Mesendoderm (in vitro differentiated cells): ENCODE results near the gene ITGB2.

Source experiments
- DNase-seq: peaks from one replicate; pipeline ENCODE4 v3.0.0; 2013
- H2AK5ac ChIP-seq: 2 replicates; pipeline ENCODE4 v1.6.1; 2013; ENCODE audit warnings: low read length, inconsistent platforms
- H2BK120ac ChIP-seq: 2 replicates; pipeline ENCODE4 v1.6.1; 2013; ENCODE audit warnings: low read depth, mild to moderate bottlenecking, low read length, moderate library complexity, mixed read lengths
- H2BK15ac ChIP-seq: replicated peaks from 2 replicates; pipeline ENCODE4 v1.6.1; 2013; ENCODE audit warnings: low read depth, mild to moderate bottlenecking, moderate library complexity
- H2BK5ac ChIP-seq: 2 replicates; pipeline ENCODE4 v1.6.1; 2013; ENCODE audit warnings: low read length, inconsistent platforms
- H3K18ac ChIP-seq: 2 replicates; pipeline ENCODE4 v1.6.1; 2013; ENCODE audit warnings: mild to moderate bottlenecking, low read length, mixed read lengths
- H3K23ac ChIP-seq: one replicate; pipeline ENCODE4 v1.6.1; 2013; ENCODE audit warnings: low read length
- H3K27ac ChIP-seq: 2 replicates; pipeline ENCODE4 v1.5.1; 2013; ENCODE audit warnings: low read depth, mild to moderate bottlenecking, inconsistent platforms, low read length, moderate library complexity
- H3K27me3 ChIP-seq: 2 replicates; pipeline ENCODE4 v1.6.1; 2013; ENCODE audit warnings: low read length, control low read depth, mild to moderate bottlenecking, inconsistent platforms; ENCODE audit not compliant: insufficient read depth, poor library complexity
- H3K36me3 ChIP-seq: 2 replicates; pipeline ENCODE4 v1.6.1; 2013; ENCODE audit warnings: low read length, inconsistent platforms; ENCODE audit not compliant: control insufficient read depth, insufficient read depth
- H3K4ac ChIP-seq: one replicate; pipeline ENCODE4 v1.6.1; 2013; ENCODE audit warnings: low read depth, mild to moderate bottlenecking, low read length, moderate library complexity
- H3K4me1 ChIP-seq: 2 replicates; pipeline ENCODE4 v1.6.1; 2013; ENCODE audit warnings: low read depth, low read length, inconsistent platforms; ENCODE audit not compliant: control insufficient read depth
- H3K4me2 ChIP-seq: 2 replicates; pipeline ENCODE4 v1.6.1; 2013; ENCODE audit warnings: low read length
- H3K4me3 ChIP-seq: 2 replicates; pipeline ENCODE4 v1.5.1; 2013; ENCODE audit warnings: mild to moderate bottlenecking, low read length
- H3K56ac ChIP-seq: one replicate; pipeline ENCODE4 v1.6.1; 2013; ENCODE audit warnings: low read length
- H3K79me1 ChIP-seq: 2 replicates; pipeline ENCODE4 v1.6.1; 2013; ENCODE audit warnings: low read length, inconsistent platforms
- H3K79me2 ChIP-seq: 2 replicates; pipeline ENCODE4 v1.6.1; 2013; ENCODE audit warnings: mild to moderate bottlenecking, low read length; ENCODE audit not compliant: control insufficient read depth, insufficient read depth
- H3K9ac ChIP-seq: 2 replicates; pipeline ENCODE4 v1.6.1; 2013; ENCODE audit warnings: low read length, inconsistent platforms
- H4K5ac ChIP-seq: one replicate; pipeline ENCODE4 v1.6.1; 2013; ENCODE audit warnings: low read length
- H4K8ac ChIP-seq: one replicate; pipeline ENCODE4 v1.6.1; 2013; ENCODE audit warnings: low read depth, mild to moderate bottlenecking, control low read depth, low read length, moderate library complexity
- WGBS: extraction: QIAGEN DNeasy Blood & Tissue Kit; methylation state at CpG from one replicate; pipeline ENCODE4 v1.1.7; 2013; ENCODE audit warnings: low lambda C conversion rate, missing lambda C conversion rate; ENCODE audit not compliant: insufficient coverage; ENCODE audit errors: extremely low coverage; 5-methylcytosine and 5-hydroxymethylcytosine counted together

ITGB2 gene

GRCh38 chr21:44874497-44875315 lies 46.0 kb downstream of the ITGB2 start:
- no peak overlapping the region for H2BK120ac ChIP-seq
- H3K4me3 ChIP-seq = peak overlapping the region; percentile 58
- H4K8ac ChIP-seq = no peak overlapping the region
- no peak overlapping the region for H4K5ac ChIP-seq
- no peak overlapping the region for H3K4ac ChIP-seq
- H3K36me3 ChIP-seq = no peaks in the 10 kb centered on the region
- H3K4me2 ChIP-seq = peak overlapping the region; percentile 89
- H3K79me2 ChIP-seq = peaks cover 34% of the 10 kb centered on the region
- no peak overlapping the region for H2BK5ac ChIP-seq
- WGBS = no CpG with 5 or more reads among the region's 49 CpGs
- H3K27me3 ChIP-seq = no peaks in the 10 kb centered on the region
- DNase-seq = peak; percentile 33
- H3K79me1 ChIP-seq = peaks cover 8% of the 10 kb centered on the region
- no peak overlapping the region for H2AK5ac ChIP-seq
- peak overlapping the region; percentile 5 for H3K18ac ChIP-seq
- peak overlapping the region; percentile 90 for H3K56ac ChIP-seq
- no peak overlapping the region for H3K27ac ChIP-seq
- H3K9ac ChIP-seq = peak overlapping the region; percentile 80
- H3K4me1 ChIP-seq = peaks cover 9% of the 10 kb centered on the region
- H3K23ac ChIP-seq = peak overlapping the region; percentile 34
- H2BK15ac ChIP-seq = no peak overlapping the region

GRCh38 chr21:44874240-44874496 lies 46.5 kb downstream of the ITGB2 start:
- Histone ChIP-seq H3K79me2 (peaks cover 39% of the 10 kb centered on the region), H3K4me1 (peaks cover 11% of the 10 kb centered on the region), H3K56ac (peak overlapping the region; percentile 90), H3K18ac (peak overlapping the region; percentile 5), H3K4me2 (peak overlapping the region; percentile 89), H3K79me1 (peaks cover 11% of the 10 kb centered on the region), H2BK120ac (no peak overlapping the region), H2AK5ac (no peak overlapping the region), H4K8ac (no peak overlapping the region), H3K9ac (peak overlapping the region; percentile 80), H3K4ac (no peak overlapping the region), H4K5ac (no peak overlapping the region), H3K23ac (no peak overlapping the region), H2BK5ac (no peak overlapping the region), H2BK15ac (no peak overlapping the region), H3K4me3 (peak overlapping the region; percentile 58), H3K27me3 (no peaks in the 10 kb centered on the region), H3K27ac (no peak overlapping the region), H3K36me3 (no peaks in the 10 kb centered on the region)
- no CpG with 5 or more reads among the region's 20 CpGs for WGBS
- no peak for DNase-seq

- Histone ChIP-seq H4K8ac (no peak within 1 kb of the TSS), H3K23ac (peak within 1 kb of the TSS; percentile 99), H3K27me3 (no peaks in the 10 kb centered on the region), H3K18ac (peak within 1 kb of the TSS; percentile 5), H2BK5ac (no peak within 1 kb of the TSS), H3K4me1 (peaks cover 14% of the 10 kb centered on the region), H3K4me2 (peak within 1 kb of the TSS; percentile 89), H3K79me2 (peaks cover 44% of the 10 kb centered on the region), H3K27ac (peak within 1 kb of the TSS; percentile 59), H2BK15ac (no peak within 1 kb of the TSS), H3K4ac (no peak within 1 kb of the TSS), H3K36me3 (no peaks in the 10 kb centered on the region), H2BK120ac (no peak within 1 kb of the TSS), H3K56ac (peak within 1 kb of the TSS; percentile 95), H4K5ac (no peak within 1 kb of the TSS), H3K9ac (peak within 1 kb of the TSS; percentile 93), H3K79me1 (peaks cover 13% of the 10 kb centered on the region), H3K4me3 (peak within 1 kb of the TSS; percentile 89), H2AK5ac (no peak within 1 kb of the TSS)
- WGBS = no CpG with 5 or more reads among the region's 123 CpGs
- peak; percentile 98 for DNase-seq
These were observed 47.1 kb downstream of the ITGB2 start, which contains the start of gene PTTG1IP for GRCh38 chr21:44873356-44874239. Gene PTTG1IP, minus strand, starts transcription at chr21:44873690. Its CDS starts 74 bp downstream, at chr21:44873616.

GRCh38 chr21:44872649-44873355 lies 47.9 kb downstream of the ITGB2 start:
- H3K4me1 ChIP-seq = peaks cover 16% of the 10 kb centered on the region
- peak overlapping the region; percentile 89 for H3K4me3 ChIP-seq
- DNase-seq = peak; percentile 47
- peaks cover 52% of the 10 kb centered on the region for H3K79me2 ChIP-seq
- peak overlapping the region; percentile 93 for H3K9ac ChIP-seq
- peak overlapping the region; percentile 95 for H3K56ac ChIP-seq
- no CpG with 5 or more reads among the region's 65 CpGs for WGBS
- H3K4me2 ChIP-seq = peak overlapping the region; percentile 87
- no peaks in the 10 kb centered on the region for H3K36me3 ChIP-seq
- H3K18ac ChIP-seq = no peak overlapping the region
- no peaks in the 10 kb centered on the region for H3K27me3 ChIP-seq
- peak overlapping the region; percentile 99 for H3K23ac ChIP-seq
- no peak overlapping the region for H2BK120ac ChIP-seq
- H3K27ac ChIP-seq = peak overlapping the region; percentile 59
- no peak overlapping the region for H2BK15ac ChIP-seq
- H2AK5ac ChIP-seq = no peak overlapping the region
- no peak overlapping the region for H4K5ac ChIP-seq
- H4K8ac ChIP-seq = no peak overlapping the region
- H2BK5ac ChIP-seq = no peak overlapping the region
- H3K79me1 ChIP-seq = peaks cover 13% of the 10 kb centered on the region
- H3K4ac ChIP-seq = no peak overlapping the region

GRCh38 chr21:44872323-44872648 lies 48.4 kb downstream of the ITGB2 start:
- Histone ChIP-seq H2AK5ac (no peak overlapping the region), H2BK120ac (no peak overlapping the region), H4K8ac (no peak overlapping the region), H3K27me3 (no peaks in the 10 kb centered on the region), H3K27ac (no peak overlapping the region), H3K4ac (no peak overlapping the region), H3K18ac (no peak overlapping the region), H3K23ac (no peak overlapping the region), H4K5ac (no peak overlapping the region), H2BK5ac (no peak overlapping the region), H2BK15ac (no peak overlapping the region), H3K4me1 (peaks cover 18% of the 10 kb centered on the region), H3K36me3 (no peaks in the 10 kb centered on the region), H3K79me2 (peaks cover 56% of the 10 kb centered on the region), H3K4me2 (peak overlapping the region; percentile 87), H3K79me1 (peaks cover 15% of the 10 kb centered on the region), H3K56ac (peak overlapping the region; percentile 95), H3K9ac (peak overlapping the region; percentile 93), H3K4me3 (peak overlapping the region; percentile 89)
- no CpG with 5 or more reads among the region's 3 CpGs for WGBS
- DNase-seq = peak; percentile 39
